ENCODE measurements around the gene RNF144A.

RNF144A gene

GRCh38 chr2:7063789-7064188, 146.6 kb downstream of the RNF144A start:
- H3K4me3 ChIP-seq (ENCODE audit: low read length) = no peak overlapping the region
- no peak for TF ChIP-seq CTCF (conservative IDR thresholded peaks at IDR 0.05; ENCODE audit: low read depth, low read length)
- DNase-seq (ENCODE audit: low read depth) = no peak

- DNase-seq (ENCODE audit: low read depth) = no peak
- TF ChIP-seq CTCF (conservative IDR thresholded peaks at IDR 0.05; ENCODE audit: low read depth, low read length) = no peak
- H3K4me3 ChIP-seq (ENCODE audit: low read length) = no peak overlapping the region
Observed at GRCh38 chr2:7068457-7068856, 151.2 kb downstream of the RNF144A start.

- no peak for DNase-seq (ENCODE audit: low read depth)
- no peak overlapping the region for H3K4me3 ChIP-seq (ENCODE audit: low read length)
- no peak for TF ChIP-seq CTCF (conservative IDR thresholded peaks at IDR 0.05; ENCODE audit: low read depth, low read length)
Observed at GRCh38 chr2:7070483-7070882, 153.3 kb downstream of the RNF144A start.

- TF ChIP-seq CTCF (conservative IDR thresholded peaks at IDR 0.05; ENCODE audit: low read depth, low read length) = no peak
- H3K4me3 ChIP-seq (ENCODE audit: low read length) = no peak overlapping the region
- DNase-seq (ENCODE audit: low read depth) = no peak
Observed at GRCh38 chr2:7071154-7071553, 153.9 kb downstream of the RNF144A start.

GRCh38 chr2:7071916-7072556, 154.8 kb downstream of the RNF144A start:
- no peak for TF ChIP-seq CTCF (conservative IDR thresholded peaks at IDR 0.05; ENCODE audit: low read depth, low read length)
- DNase-seq (ENCODE audit: low read depth) = no peak
- no peak overlapping the region for H3K4me3 ChIP-seq (ENCODE audit: low read length)

- TF ChIP-seq CTCF (conservative IDR thresholded peaks at IDR 0.05; ENCODE audit: low read depth, low read length) = no peak
- DNase-seq (ENCODE audit: low read depth) = no peak
Observed at GRCh38 chr2:7073901-7074300, 156.7 kb downstream of the RNF144A start.

GRCh38 chr2:7075834-7076233, 158.6 kb downstream of the RNF144A start:
- no peak overlapping the region for H3K4me3 ChIP-seq (ENCODE audit: low read length)
- no peak for DNase-seq (ENCODE audit: low read depth)
- TF ChIP-seq CTCF (conservative IDR thresholded peaks at IDR 0.05; ENCODE audit: low read depth, low read length) = no peak

More at GRCh38 chr2:7073901-7074300, 156.7 kb downstream of the RNF144A start:
- H3K4me3 ChIP-seq (ENCODE audit: low read length) = no peak overlapping the region
